ENCODE results near the gene PVRIG.
"Not testable (repeated sequence)": the region's sequence is repeated elsewhere in the genome, so short reads cannot be mapped to it uniquely, and the experiment has no call there.

GRCh38 chr7:100183090-100183489 lies 36.7 kb upstream of the PVRIG start:
- TF ChIP-seq CTCF (conservative IDR thresholded peaks at IDR 0.05; ENCODE audit: low read depth, low read length); EZH2 (IDR thresholded peaks at IDR 0.05; ENCODE audit: borderline replicate concordance, low read depth, low read length, poor library complexity, severe bottlenecking): not testable (repeated sequence)
